ENCODE data around the gene CD2. TPM values are rescaled to one million over a fixed set of nuclear protein-coding genes. Genes with fewer than 3 reads are reported as not detected.

Gene CD2
- total RNA-seq, 4 donors from 2014 or later, result 0.16 TPM; not detected in 3

- Histone ChIP-seq H3K36me3 (no peaks in the 10 kb centered on the region), H3K4me1 (no peaks in the 10 kb centered on the region), H3K9me3 (no peaks in the 10 kb centered on the region), H3K27me3 (peaks cover 0 to 3% (median 0%) of the 10 kb centered on the region in 3 donors), H3K4me3 (no peak overlapping the region), H3K27ac (no peak overlapping the region)
- DNase-seq, result no peak
- ATAC-seq, result no peak
- in situ Hi-C loops (cut with MboI; ENCODE audit: low sequenced_read_pairs in 4 of 4) (no loop called here), intact Hi-C loops (cut with DNase I; ENCODE audit: low total_unique reads) (no loop called here)
- TF ChIP-seq CTCF (IDR thresholded peaks at IDR 0.05 in 4 of 5, conservative IDR thresholded peaks at IDR 0.05 in 1 of 5) (no peak), POLR2A (IDR thresholded peaks at IDR 0.05) (no peak)
Observed at GRCh38 chr1:116713474-116713873, 40.8 kb upstream of the CD2 start.

GRCh38 chr1:116716391-116716790 is 37.8 kb upstream of the CD2 start:
- intact Hi-C loops (cut with DNase I; ENCODE audit: low total_unique reads) (no loop called here), in situ Hi-C loops (cut with MboI; ENCODE audit: low sequenced_read_pairs in 4 of 4) (no loop called here)
- ATAC-seq, result no peak
- H3K27ac ChIP-seq, result no peak overlapping the region
- DNase-seq, result no peak
- no peak for TF ChIP-seq POLR2A (IDR thresholded peaks at IDR 0.05)
- no peak for TF ChIP-seq CTCF (IDR thresholded peaks at IDR 0.05 in 4 of 5, conservative IDR thresholded peaks at IDR 0.05 in 1 of 5)
- no peaks in the 10 kb centered on the region for H3K4me1 ChIP-seq
- H3K9me3 ChIP-seq, result no peaks in the 10 kb centered on the region
- H3K27me3 ChIP-seq, result peaks cover 0 to 3% (median 0%) of the 10 kb centered on the region in 3 donors
- H3K4me3 ChIP-seq, result no peak overlapping the region
- no peaks in the 10 kb centered on the region for H3K36me3 ChIP-seq

- H3K27ac ChIP-seq, result no peak overlapping the region
- no peaks in the 10 kb centered on the region for H3K36me3 ChIP-seq
- no peak for TF ChIP-seq POLR2A (IDR thresholded peaks at IDR 0.05)
- TF ChIP-seq CTCF (IDR thresholded peaks at IDR 0.05 in 4 of 5, conservative IDR thresholded peaks at IDR 0.05 in 1 of 5), result no peak
- in situ Hi-C loops (cut with MboI; ENCODE audit: low sequenced_read_pairs in 4 of 4), result no loop called here
- H3K4me1 ChIP-seq, result no peaks in the 10 kb centered on the region
- H3K4me3 ChIP-seq, result no peak overlapping the region
- DNase-seq (no peak), ATAC-seq (no peak)
- intact Hi-C loops (cut with DNase I; ENCODE audit: low total_unique reads), result no loop called here
- no peaks in the 10 kb centered on the region for H3K9me3 ChIP-seq
- peaks cover 0 to 3% (median 0%) of the 10 kb centered on the region in 3 donors for H3K27me3 ChIP-seq
Observed at GRCh38 chr1:116717318-116717717, 36.9 kb upstream of the CD2 start.

GRCh38 chr1:116720364-116721038 is 33.7 kb upstream of the CD2 start:
- intact Hi-C loops (cut with DNase I; ENCODE audit: low total_unique reads), result no loop called here
- H3K4me1 ChIP-seq, result no peaks in the 10 kb centered on the region
- no peak overlapping the region for H3K27ac ChIP-seq
- no peak for TF ChIP-seq POLR2A (IDR thresholded peaks at IDR 0.05)
- no peak for TF ChIP-seq CTCF (IDR thresholded peaks at IDR 0.05 in 4 of 5, conservative IDR thresholded peaks at IDR 0.05 in 1 of 5)
- ATAC-seq, result no peak
- H3K36me3 ChIP-seq, result no peaks in the 10 kb centered on the region
- peaks cover 0 to 3% (median 0%) of the 10 kb centered on the region in 3 donors for H3K27me3 ChIP-seq
- in situ Hi-C loops (cut with MboI; ENCODE audit: low sequenced_read_pairs in 4 of 4), result no loop called here
- no peak overlapping the region for H3K4me3 ChIP-seq
- no peaks in the 10 kb centered on the region for H3K9me3 ChIP-seq
- no peak for DNase-seq

- H3K27me3 ChIP-seq, result peaks cover 0 to 3% (median 0%) of the 10 kb centered on the region in 3 donors
- TF ChIP-seq CTCF (IDR thresholded peaks at IDR 0.05 in 4 of 5, conservative IDR thresholded peaks at IDR 0.05 in 1 of 5) (no peak), POLR2A (IDR thresholded peaks at IDR 0.05) (no peak)
- no peaks in the 10 kb centered on the region for H3K4me1 ChIP-seq
- DNase-seq (no peak), ATAC-seq (no peak)
- H3K27ac ChIP-seq, result no peak overlapping the region
- intact Hi-C loops (cut with DNase I; ENCODE audit: low total_unique reads) (no loop called here), in situ Hi-C loops (cut with MboI; ENCODE audit: low sequenced_read_pairs in 4 of 4) (no loop called here)
- H3K36me3 ChIP-seq, result no peaks in the 10 kb centered on the region
- H3K9me3 ChIP-seq, result no peaks in the 10 kb centered on the region
- no peak overlapping the region for H3K4me3 ChIP-seq
Observed at GRCh38 chr1:116721039-116721405, 33.2 kb upstream of the CD2 start.
